Smooth muscle cell (in vitro differentiated cells): ENCODE measurements around the gene HMOX1. TPM values are rescaled to one million over a fixed set of nuclear protein-coding genes. Genes with fewer than 3 reads are reported as not detected.
"Not testable (repeated sequence)": the region's sequence is repeated elsewhere in the genome, so short reads cannot be mapped to it uniquely, and the experiment has no call there.

Source experiments
- DNase-seq: peaks from one replicate; lab custom pipeline; 2025; ENCODE audit not compliant: unreplicated experiment; lab: John Stamatoyannopoulos, UW
- H2AFZ ChIP-seq: fragments of 200-600 bp; sonication (generic); 2 replicates; pipeline ENCODE4 v1.6.0; 2016; ENCODE audit warnings: antibody characterized with exemption, low read depth, mild to moderate bottlenecking
- H3F3A ChIP-seq: fragments of 200-600 bp; sonication (generic); 2 replicates; pipeline ENCODE4 v1.6.0; 2017; ENCODE audit warnings: antibody characterized with exemption, low read depth
- H3K27ac ChIP-seq: fragments of 200-600 bp; sonication (generic); 2 replicates; pipeline ENCODE4 v1.5.1; 2016; ENCODE audit warnings: low read depth, mild to moderate bottlenecking
- H3K27me3 ChIP-seq: fragments of 200-600 bp; sonication (generic); 2 replicates; pipeline ENCODE4 v1.6.1; 2016; ENCODE audit warnings: low read depth, mild to moderate bottlenecking
- H3K36me3 ChIP-seq: fragments of 200-600 bp; sonication (generic); 2 replicates; pipeline ENCODE4 v1.5.1; 2016; ENCODE audit warnings: low read depth
- H3K4me1 ChIP-seq: fragments of 200-600 bp; sonication (generic); 2 replicates; pipeline ENCODE4 v1.5.1; 2016; ENCODE audit warnings: low read depth
- H3K4me2 ChIP-seq: fragments of 200-600 bp; sonication (generic); 2 replicates; pipeline ENCODE4 v1.6.0; 2016; ENCODE audit warnings: mild to moderate bottlenecking
- H3K4me3 ChIP-seq: fragments of 200-600 bp; sonication (generic); 2 replicates; pipeline ENCODE4 v1.5.1; 2016; ENCODE audit warnings: mild to moderate bottlenecking
- H3K79me2 ChIP-seq: fragments of 200-600 bp; sonication (generic); 2 replicates; pipeline ENCODE4 v1.6.0; 2016; ENCODE audit warnings: low read depth, mild to moderate bottlenecking
- H3K9ac ChIP-seq: fragments of 200-600 bp; sonication (generic); 2 replicates; pipeline ENCODE4 v1.6.0; 2016; ENCODE audit warnings: low read depth
- H3K9me3 ChIP-seq: fragments of 200-600 bp; sonication (generic); replicated peaks from 2 replicates; pipeline ENCODE4 v1.5.1; 2016; ENCODE audit warnings: low read depth
- H4K20me1 ChIP-seq: fragments of 200-600 bp; sonication (generic); 2 replicates; pipeline ENCODE4 v1.6.0; 2016; ENCODE audit warnings: low read depth
- CTCF ChIP-seq: fragments of 200-600 bp; sonication (generic); IDR thresholded peaks from 2 replicates; pipeline ENCODE4 v1.5.1; 2017; ENCODE audit warnings: borderline replicate concordance, mild to moderate bottlenecking, antibody characterized with exemption; ENCODE audit not compliant: insufficient read depth, poor library complexity, severe bottlenecking
- WGBS: methylation state at CpG from one replicate; pipeline ENCODE4 v1.1.7; 2016; ENCODE audit warnings: low lambda C conversion rate; 5-methylcytosine and 5-hydroxymethylcytosine counted together
- polyA plus RNA-seq: library from polyadenylated mRNA; unstranded; fragments of >200 nt; fragmentation: Nextera tagmentation; extraction: Ambion mirVana; gene quantifications from 2 replicates; pipeline ENCODE4 v1.2.1, GENCODE V29; 2016
- total RNA-seq: library from RNA; depleted of rRNA; stranded (reverse); fragments of >200 nt; gene quantifications from 2 replicates; pipeline ENCODE4 v1.2.3, GENCODE V29; 2014

The HMOX1 gene
- total and polyA plus RNA-seq, 2 experiments from 2014 or later = 7.7 to 13.7 TPM

DNA sequence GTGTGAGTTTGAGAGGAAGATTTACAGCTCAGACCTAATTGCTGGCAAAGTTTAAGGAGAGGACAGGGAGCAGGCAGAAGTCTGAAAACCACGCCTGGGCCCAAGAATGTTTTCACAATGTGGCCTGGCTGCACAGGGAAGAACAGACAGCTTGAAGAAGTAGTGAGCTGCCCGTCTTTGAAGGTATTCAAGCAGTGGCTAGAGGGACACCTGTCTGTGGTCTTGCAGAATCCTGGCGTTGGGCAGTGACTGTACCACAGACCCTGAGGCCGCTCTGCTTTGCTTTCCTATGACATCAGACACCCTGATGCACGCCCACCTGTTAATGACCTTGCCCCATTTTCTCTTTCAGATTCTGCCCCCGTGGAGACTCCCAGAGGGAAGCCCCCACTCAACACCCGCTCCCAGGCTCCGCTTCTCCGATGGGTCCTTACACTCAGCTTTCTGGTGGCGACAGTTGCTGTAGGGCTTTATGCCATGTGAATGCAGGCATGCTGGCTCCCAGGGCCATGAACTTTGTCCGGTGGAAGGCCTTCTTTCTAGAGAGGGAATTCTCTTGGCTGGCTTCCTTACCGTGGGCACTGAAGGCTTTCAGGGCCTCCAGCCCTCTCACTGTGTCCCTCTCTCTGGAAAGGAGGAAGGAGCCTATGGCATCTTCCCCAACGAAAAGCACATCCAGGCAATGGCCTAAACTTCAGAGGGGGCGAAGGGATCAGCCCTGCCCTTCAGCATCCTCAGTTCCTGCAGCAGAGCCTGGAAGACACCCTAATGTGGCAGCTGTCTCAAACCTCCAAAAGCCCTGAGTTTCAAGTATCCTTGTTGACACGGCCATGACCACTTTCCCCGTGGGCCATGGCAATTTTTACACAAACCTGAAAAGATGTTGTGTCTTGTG, 12.5 kb downstream of the HMOX1 start:
- Histone ChIP-seq H3K9me3 (no peaks in the 10 kb centered on the region), H4K20me1 (no peaks in the 10 kb centered on the region), H3K27ac (no peak overlapping the region), H3K4me3 (no peak overlapping the region), H3F3A (no peaks in the 10 kb centered on the region), H2AFZ (no peak overlapping the region), H3K36me3 (no peaks in the 10 kb centered on the region), H3K9ac (no peak overlapping the region), H3K79me2 (no peaks in the 10 kb centered on the region), H3K4me2 (no peak overlapping the region), H3K27me3 (no peaks in the 10 kb centered on the region), H3K4me1 (no peaks in the 10 kb centered on the region)
- DNase-seq = no peak
- 91% methylated on average over 16 of the region's 16 CpGs for WGBS
- no peak for TF ChIP-seq CTCF

GRCh38 chr22:35394011-35394312, 13.1 kb downstream of the HMOX1 start:
- no peaks in the 10 kb centered on the region for H3K4me1 ChIP-seq
- WGBS = 73% methylated on average over 4 of the region's 4 CpGs
- H3K9ac ChIP-seq = no peak overlapping the region
- no peaks in the 10 kb centered on the region for H3K27me3 ChIP-seq
- TF ChIP-seq CTCF = no peak
- H3F3A ChIP-seq = no peaks in the 10 kb centered on the region
- H3K9me3 ChIP-seq = no peaks in the 10 kb centered on the region
- H4K20me1 ChIP-seq = no peaks in the 10 kb centered on the region
- no peaks in the 10 kb centered on the region for H3K79me2 ChIP-seq
- DNase-seq = no peak
- H2AFZ ChIP-seq = no peak overlapping the region
- no peak overlapping the region for H3K4me2 ChIP-seq
- H3K36me3 ChIP-seq = no peaks in the 10 kb centered on the region
- no peak overlapping the region for H3K27ac ChIP-seq
- H3K4me3 ChIP-seq = no peak overlapping the region

- peaks cover 6% of the 10 kb centered on the region for H3K4me1 ChIP-seq
- H3K36me3 ChIP-seq = no peaks in the 10 kb centered on the region
- H3K4me3 ChIP-seq = no peak overlapping the region
- no peaks in the 10 kb centered on the region for H3K79me2 ChIP-seq
- WGBS = 96% methylated on average over 5 of the region's 5 CpGs
- no peaks in the 10 kb centered on the region for H3K27me3 ChIP-seq
- no peak for DNase-seq
- H4K20me1 ChIP-seq = no peaks in the 10 kb centered on the region
- TF ChIP-seq CTCF = no peak
- no peak overlapping the region for H2AFZ ChIP-seq
- H3K4me2 ChIP-seq = no peak overlapping the region
- no peaks in the 10 kb centered on the region for H3F3A ChIP-seq
- no peak overlapping the region for H3K27ac ChIP-seq
- H3K9me3 ChIP-seq = no peaks in the 10 kb centered on the region
- H3K9ac ChIP-seq = no peak overlapping the region
Measured at GRCh38 chr22:35394810-35395563, 14.1 kb downstream of the HMOX1 start.

GRCh38 chr22:35396622-35397021, 15.7 kb downstream of the HMOX1 start:
- H3K27ac ChIP-seq, H3K27me3 ChIP-seq, H3F3A ChIP-seq, H3K9ac ChIP-seq, H2AFZ ChIP-seq, H3K9me3 ChIP-seq, H3K36me3 ChIP-seq, H3K4me2 ChIP-seq, H4K20me1 ChIP-seq, DNase-seq, H3K4me3 ChIP-seq, H3K4me1 ChIP-seq: not testable (repeated sequence)
- WGBS = 80% methylated on average over 6 of the region's 6 CpGs
- H3K79me2 ChIP-seq = peaks cover 11% of the 10 kb centered on the region
